Activated CD4-positive, alpha-beta T cell treated with anti-CD3 and anti-CD28 coated beads, Interleukin-2, amount 50 U/mL, for 24 hours (primary cell): ENCODE measurements around the gene RCAN2.
A peak's percentile ranks its signal among the peaks of the same experiment; 100 is the strongest.

ENCODE experiments used
- DNase-seq, 2 donors: peaks; one replicate each; pipeline ENCODE4 v3.0.0-alpha.2; 2020; ENCODE audit warnings: low read depth in 1 of 2, low spot score in 1 of 2

The RCAN2 gene

GRCh38 chr6:46262928-46263706 lies 228.1 kb downstream of the RCAN2 start:
- no peak for DNase-seq

- no peak for DNase-seq
Measured at GRCh38 chr6:46258249-46258648, 233.0 kb downstream of the RCAN2 start.

GRCh38 chr6:46255528-46255927 lies 235.7 kb downstream of the RCAN2 start:
- no peak for DNase-seq

GRCh38 chr6:46254946-46255345 lies 236.3 kb downstream of the RCAN2 start:
- DNase-seq = no peak

- no peak for DNase-seq
Measured at GRCh38 chr6:46254331-46254730, 236.9 kb downstream of the RCAN2 start.

GRCh38 chr6:46251583-46252339 lies 239.5 kb downstream of the RCAN2 start:
- no peak for DNase-seq

GRCh38 chr6:46248143-46248542 lies 243.1 kb downstream of the RCAN2 start:
- no peak for DNase-seq

GRCh38 chr6:46246727-46247126 lies 244.5 kb downstream of the RCAN2 start:
- no peak for DNase-seq

GRCh38 chr6:46246081-46246480 lies 245.2 kb downstream of the RCAN2 start:
- DNase-seq = no peak

- no peak for DNase-seq
Measured at GRCh38 chr6:46244670-46245069, 246.6 kb downstream of the RCAN2 start.

- DNase-seq = no peak
Measured at GRCh38 chr6:46243754-46244153, 247.5 kb downstream of the RCAN2 start.

GRCh38 chr6:46242921-46243320 lies 248.3 kb downstream of the RCAN2 start:
- DNase-seq = no peak

GRCh38 chr6:46240866-46241565 lies 250.2 kb downstream of the RCAN2 start:
- DNase-seq = no peak

- DNase-seq = no peak
Measured at GRCh38 chr6:46236752-46237151, 254.5 kb downstream of the RCAN2 start.

- no peak for DNase-seq
Measured at GRCh38 chr6:46235242-46235641, 256.0 kb downstream of the RCAN2 start.

- no peak for DNase-seq
Measured at GRCh38 chr6:46234700-46235099, 256.5 kb downstream of the RCAN2 start.

- DNase-seq = no peak
Measured at GRCh38 chr6:46234156-46234556, 257.1 kb downstream of the RCAN2 start.

- DNase-seq = no peak
Measured at GRCh38 chr6:46233129-46233528, 258.1 kb downstream of the RCAN2 start.

GRCh38 chr6:46222286-46222685 lies 269.0 kb downstream of the RCAN2 start:
- no peak for DNase-seq

- no peak for DNase-seq
Measured at GRCh38 chr6:46221222-46221793, 269.9 kb downstream of the RCAN2 start.

GRCh38 chr6:46220352-46221221 lies 270.7 kb downstream of the RCAN2 start:
- DNase-seq = peak in 1 of 2 donors; percentile 27
